ENCODE measurements around the gene GFM1.

DNA sequence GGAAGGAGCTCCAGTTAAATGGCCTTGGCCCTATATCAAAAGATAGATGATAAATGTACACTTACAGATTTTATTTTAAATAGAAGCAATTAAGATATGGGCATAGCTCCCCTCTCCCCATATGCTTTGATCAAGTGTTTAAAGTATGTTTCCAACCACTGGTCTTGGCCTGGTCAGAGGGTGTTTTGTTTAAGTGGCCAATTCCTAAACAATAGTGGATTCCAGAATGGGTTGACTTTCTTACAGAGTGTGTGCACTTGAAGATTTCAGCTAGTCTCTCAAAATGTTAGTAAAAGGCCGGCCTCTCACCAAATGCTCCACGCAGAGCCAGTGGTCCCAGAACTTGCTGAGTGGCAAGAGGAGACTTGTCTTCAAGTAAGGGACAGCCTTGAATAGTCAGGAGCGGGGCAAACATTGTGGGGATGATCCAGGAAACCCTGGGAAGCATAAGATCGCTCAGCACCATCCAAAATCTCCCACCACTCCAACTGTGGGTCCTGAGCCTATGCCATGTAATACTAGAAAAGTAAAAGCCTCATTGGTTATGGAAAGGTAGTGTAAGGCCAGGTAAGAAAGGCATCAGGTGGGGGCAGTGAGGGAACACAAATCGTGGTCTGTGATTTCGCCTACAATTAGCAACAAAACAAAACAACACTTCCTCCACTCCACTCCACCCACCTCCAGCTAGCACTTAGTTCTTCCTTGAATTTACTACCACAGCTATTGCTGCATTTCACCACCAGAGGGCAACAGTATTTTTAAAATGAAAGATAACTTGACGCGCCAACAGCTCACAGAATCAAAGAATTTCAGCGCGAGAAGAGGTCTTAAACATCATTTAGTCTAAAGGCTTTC, 83.1 kb downstream of the GFM1 start:
- TF ChIP-seq, protein P1, sequence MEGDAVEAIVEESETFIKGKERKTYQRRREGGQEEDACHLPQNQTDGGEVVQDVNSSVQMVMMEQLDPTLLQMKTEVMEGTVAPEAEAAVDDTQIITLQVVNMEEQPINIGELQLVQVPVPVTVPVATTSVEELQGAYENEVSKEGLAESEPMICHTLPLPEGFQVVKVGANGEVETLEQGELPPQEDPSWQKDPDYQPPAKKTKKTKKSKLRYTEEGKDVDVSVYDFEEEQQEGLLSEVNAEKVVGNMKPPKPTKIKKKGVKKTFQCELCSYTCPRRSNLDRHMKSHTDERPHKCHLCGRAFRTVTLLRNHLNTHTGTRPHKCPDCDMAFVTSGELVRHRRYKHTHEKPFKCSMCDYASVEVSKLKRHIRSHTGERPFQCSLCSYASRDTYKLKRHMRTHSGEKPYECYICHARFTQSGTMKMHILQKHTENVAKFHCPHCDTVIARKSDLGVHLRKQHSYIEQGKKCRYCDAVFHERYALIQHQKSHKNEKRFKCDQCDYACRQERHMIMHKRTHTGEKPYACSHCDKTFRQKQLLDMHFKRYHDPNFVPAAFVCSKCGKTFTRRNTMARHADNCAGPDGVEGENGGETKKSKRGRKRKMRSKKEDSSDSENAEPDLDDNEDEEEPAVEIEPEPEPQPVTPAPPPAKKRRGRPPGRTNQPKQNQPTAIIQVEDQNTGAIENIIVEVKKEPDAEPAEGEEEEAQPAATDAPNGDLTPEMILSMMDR (IDR thresholded peaks at IDR 0.05): peak; percentile 80 to 91 (median 86)
- no peak for TF ChIP-seq POLR2A (IDR thresholded peaks at IDR 0.05)

All from esophagus squamous epithelium (tissue), 4 donors.